OCI-LY7 (cell line): ENCODE data around the gene RAP1B. TPM values are rescaled to one million over a fixed set of nuclear protein-coding genes. Genes with fewer than 3 reads are reported as not detected.
A peak's percentile ranks its signal among the peaks of the same experiment; 100 is the strongest.

Source experiments
- BruUV-seq: library from RNA; stranded (reverse); fragments of 400-500 nt; replicated peaks from 2 replicates; lab custom pipeline; 2021; lab: Mats Ljungman, UMichigan
- CTCF ChIA-PET: fragments of 300-600 bp; sonication (Branson Sonifier 250); formaldehyde crosslinking; loops from one replicate; lab custom pipeline; 2022; ENCODE audit warnings: antibody characterized with exemption; ENCODE audit not compliant: unreplicated experiment; lab: Charles Lee
- POLR2A ChIA-PET: fragments of 300-600 bp; sonication (Branson Sonifier 250); formaldehyde crosslinking; loops from one replicate; lab custom pipeline; 2022; ENCODE audit warnings: antibody characterized with exemption; lab: Charles Lee
- DNase-seq: peaks from one replicate; pipeline ENCODE4 v3.0.0-alpha.2; 2015; ENCODE audit warnings: low spot score
- H2AFZ ChIP-seq: fragments of 200-600 bp; sonication (generic), shearing (Covaris generic); 2 replicates; pipeline ENCODE4 v1.6.1; 2014; ENCODE audit warnings: mild to moderate bottlenecking, antibody characterized with exemption, low read length, moderate library complexity
- H3K27ac ChIP-seq: fragments of 200-600 bp; sonication (generic); 2 replicates; pipeline ENCODE4 v1.5.1; 2014; ENCODE audit warnings: mixed run types, low read depth, mild to moderate bottlenecking, moderate library complexity, low read length, inconsistent platforms; ENCODE audit not compliant: poor library complexity, severe bottlenecking
- H3K36me3 ChIP-seq: fragments of 200-600 bp; sonication (generic); 2 replicates; pipeline ENCODE4 v1.6.1; 2014; ENCODE audit warnings: mild to moderate bottlenecking, antibody characterized with exemption, low read length, moderate library complexity, mixed read lengths; ENCODE audit not compliant: insufficient read depth
- H3K4me1 ChIP-seq: fragments of 200-600 bp; sonication (generic); 2 replicates; pipeline ENCODE4 v1.5.1; 2014; ENCODE audit warnings: mild to moderate bottlenecking, low read length; ENCODE audit not compliant: insufficient read depth, poor library complexity, severe bottlenecking
- H3K4me2 ChIP-seq: fragments of 200-600 bp; sonication (generic); 2 replicates; pipeline ENCODE4 v1.6.1; 2014; ENCODE audit warnings: mild to moderate bottlenecking, low read length
- H3K4me3 ChIP-seq: fragments of 200-600 bp; sonication (generic); 2 replicates; pipeline ENCODE4 v1.5.1; 2014; ENCODE audit warnings: mild to moderate bottlenecking, low read depth, low read length; ENCODE audit not compliant: poor library complexity, severe bottlenecking
- H3K79me2 ChIP-seq: fragments of 200-600 bp; sonication (generic); 2 replicates; pipeline ENCODE4 v1.6.1; 2016; ENCODE audit warnings: low read depth, mild to moderate bottlenecking, low read length, moderate library complexity, mixed read lengths; ENCODE audit not compliant: insufficient read depth
- H3K9me2 ChIP-seq: fragments of 200-600 bp; sonication (generic); 2 replicates; pipeline ENCODE4 v1.6.1; 2016; ENCODE audit warnings: mild to moderate bottlenecking, low read length, mixed read lengths; ENCODE audit not compliant: insufficient read depth
- H3K9me3 ChIP-seq: fragments of 200-600 bp; sonication (generic); 2 replicates; pipeline ENCODE4 v1.6.1; 2014; ENCODE audit warnings: mild to moderate bottlenecking, mixed run types, low read length, mixed read lengths
- H4K20me1 ChIP-seq: fragments of 200-600 bp; sonication (generic); 2 replicates; pipeline ENCODE4 v1.6.1; 2014; ENCODE audit warnings: mild to moderate bottlenecking, antibody characterized with exemption, low read length, moderate library complexity, mixed read lengths; ENCODE audit not compliant: insufficient read depth
- CTCF ChIP-seq: fragments of 200-600 bp; sonication (generic); conservative IDR thresholded peaks from 2 replicates; pipeline ENCODE4 v1.5.1; 2014; ENCODE audit warnings: mild to moderate bottlenecking, antibody characterized with exemption, low read length, moderate library complexity, mixed read lengths
- EZH2phosphoT487 ChIP-seq: fragments of 200-600 bp; sonication (generic); IDR thresholded peaks from 2 replicates; pipeline ENCODE4 v1.6.1; 2018; ENCODE audit warnings: low read depth, borderline replicate concordance, mild to moderate bottlenecking, mixed run types, antibody characterized with exemption, low read length, moderate library complexity, mixed read lengths
- intact Hi-C: fragments of 100-400 bp; cut with micrococcal nuclease; formaldehyde crosslinking; loops from one replicate; pipeline ENCODE4 v1.10.0; 2022; ENCODE audit not compliant: unreplicated experiment
- total RNA-seq, 2 experiments: library from RNA; depleted of rRNA in 1 of 2; stranded (reverse); fragments of >200 nt in 1 of 2; shearing (Covaris generic) in 1 of 2; gene quantifications; 2 replicates each; pipeline ENCODE4 v1.2.3, GENCODE V29; 2014 to 2022

RAP1B gene
- total RNA-seq, 2 experiments from 2014 or later, result 100 to 166 TPM

- TF ChIP-seq EZH2phosphoT487 (no peak), CTCF (no peak)
- DNase-seq, result no peak
- POLR2A ChIA-PET, result no interaction called here
- Histone ChIP-seq H4K20me1 (no peaks in the 10 kb centered on the region), H3K4me2 (no peak overlapping the region), H3K27ac (no peak overlapping the region), H2AFZ (no peak overlapping the region), H3K9me2 (no peaks in the 10 kb centered on the region), H3K9me3 (no peaks in the 10 kb centered on the region), H3K4me1 (peaks cover 24% of the 10 kb centered on the region), H3K36me3 (peaks cover 13% of the 10 kb centered on the region), H3K79me2 (no peaks in the 10 kb centered on the region), H3K4me3 (no peak overlapping the region)
- BruUV-seq, result no TSS peak
- CTCF ChIA-PET, result no interaction called here
- intact Hi-C loops, result loop anchor here (10.0 kb wide), 2 partner anchors 312 to 442 kb away; partner anchors contain the start of gene IL26
Measured at GRCh38 chr12:68667291-68667690, 56.6 kb downstream of the RAP1B start.

GRCh38 chr12:68667896-68668295 lies 57.2 kb downstream of the RAP1B start:
- DNase-seq, result peak; percentile 50
- ChIA-PET POLR2A (interaction anchor here (1.8 kb wide), 1 partner anchor 9 kb away, joined by 4 read pairs; no protein-coding TSS in a partner anchor), CTCF (no interaction called here)
- Histone ChIP-seq H3K4me2 (0 out of 2 replicates have a peak overlapping the region, but pooled peaks have one; percentile 5), H3K36me3 (peaks cover 7% of the 10 kb centered on the region), H3K9me3 (no peaks in the 10 kb centered on the region), H3K79me2 (no peaks in the 10 kb centered on the region), H3K27ac (no peak overlapping the region), H4K20me1 (no peaks in the 10 kb centered on the region), H3K9me2 (no peaks in the 10 kb centered on the region), H3K4me3 (no peak overlapping the region), H3K4me1 (peaks cover 24% of the 10 kb centered on the region), H2AFZ (no peak overlapping the region)
- BruUV-seq, result no TSS peak
- intact Hi-C loops, result loop anchor here (10.0 kb wide), 2 partner anchors 313 to 443 kb away; partner anchors contain the start of gene IL26
- TF ChIP-seq EZH2phosphoT487, result no peak
- no peak for TF ChIP-seq CTCF

GRCh38 chr12:68671179-68671578 lies 60.5 kb downstream of the RAP1B start:
- Histone ChIP-seq H3K4me2 (no peak overlapping the region), H3K79me2 (no peaks in the 10 kb centered on the region), H3K4me3 (no peak overlapping the region), H3K4me1 (peaks cover 18% of the 10 kb centered on the region), H4K20me1 (no peaks in the 10 kb centered on the region), H3K36me3 (no peaks in the 10 kb centered on the region), H3K27ac (no peak overlapping the region), H2AFZ (no peak overlapping the region), H3K9me2 (no peaks in the 10 kb centered on the region), H3K9me3 (no peaks in the 10 kb centered on the region)
- no TSS peak for BruUV-seq
- CTCF ChIA-PET, result no interaction called here
- intact Hi-C loops, result no loop called here
- POLR2A ChIA-PET, result interaction anchor here (0.6 kb wide), 1 partner anchor 1896 kb away, joined by 4 read pairs; no protein-coding TSS in a partner anchor
- DNase-seq, result no peak
- no peak for TF ChIP-seq EZH2phosphoT487
- no peak for TF ChIP-seq CTCF
